ENCODE results near the gene CD38. TPM values are rescaled to one million over a fixed set of nuclear protein-coding genes. Genes with fewer than 3 reads are reported as not detected.

Gene CD38
- total RNA-seq, 1 experiment from 2014 or later, result not detected

DNA sequence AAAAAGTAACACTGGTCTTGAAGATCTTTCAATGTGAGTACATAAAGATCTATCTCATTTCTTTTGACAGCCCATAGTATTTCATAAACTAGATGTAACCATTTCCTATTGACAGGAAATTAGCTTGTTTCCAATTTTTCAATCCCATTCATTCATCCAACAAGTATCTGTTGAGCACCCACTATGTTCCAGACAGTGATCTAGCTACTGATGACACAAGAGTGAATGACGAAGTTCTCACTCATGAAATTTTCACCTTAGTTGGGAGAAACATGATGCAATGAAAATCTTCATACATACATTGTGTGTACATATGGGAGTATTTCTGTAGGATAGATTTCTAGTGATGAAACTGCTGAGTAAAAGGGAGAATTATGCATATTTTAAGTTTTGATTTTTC is 1.7 kb downstream of the CD38 start:
- Histone ChIP-seq H3K4me1 (ENCODE audit: control insufficient read depth in 1 of 2, insufficient read depth in 2 of 2, low read length in 2 of 2) (no peaks in the 10 kb centered on the region), H3K9ac (ENCODE audit: low read length) (no peak overlapping the region), H3K27ac (ENCODE audit: low read depth, low read length) (no peak overlapping the region), H3K36me3 (ENCODE audit: control insufficient read depth in 1 of 2, insufficient read depth in 2 of 2, low read length in 2 of 2) (no peaks in the 10 kb centered on the region), H3K4me2 (ENCODE audit: low read length) (no peak overlapping the region), H3K4me3 (replicated peaks in 1 of 2; ENCODE audit: low read depth in 1 of 2, low read length in 2 of 2) (no peak overlapping the region), H3K9me2 (ENCODE audit: insufficient read depth) (no peaks in the 10 kb centered on the region), H3K79me2 (ENCODE audit: insufficient read depth, low read length) (no peaks in the 10 kb centered on the region), H4K20me1 (ENCODE audit: insufficient read depth) (no peaks in the 10 kb centered on the region), H2AFZ (ENCODE audit: low read depth, low read length, poor library complexity, severe bottlenecking) (no peak overlapping the region), H3K27me3 (ENCODE audit: insufficient read depth, low read length) (peaks cover 3% of the 10 kb centered on the region; the same call in 1 of the 2 replicates), H3K9me3 (ENCODE audit: control insufficient read depth in 1 of 2, insufficient read depth in 1 of 2, low read depth in 1 of 2, low read length in 2 of 2) (no peaks in the 10 kb centered on the region)
- TF ChIP-seq REST (IDR thresholded peaks at IDR 0.05; ENCODE audit: low read depth) (no peak), CEBPB (IDR thresholded peaks at IDR 0.05; ENCODE audit: low read depth) (no peak), CBX3 (IDR thresholded peaks at IDR 0.05; ENCODE audit: low read depth) (no peak), EGR1 (IDR thresholded peaks at IDR 0.05; ENCODE audit: low read depth) (no peak), ELF1 (IDR thresholded peaks at IDR 0.05; ENCODE audit: borderline replicate concordance, low read depth) (no peak), EZH2 (IDR thresholded peaks at IDR 0.05) (no peak), CTCF (IDR thresholded peaks at IDR 0.05 in 2 of 3, conservative IDR thresholded peaks at IDR 0.05 in 1 of 3; ENCODE audit: borderline replicate concordance in 1 of 3, insufficient read depth in 1 of 3, low read depth in 2 of 3, low read length in 2 of 3) (no peak), POLR2A (IDR thresholded peaks at IDR 0.05; ENCODE audit: borderline replicate concordance, extremely low read depth, insufficient read depth, insufficient read length) (no peak), JUND (IDR thresholded peaks at IDR 0.05) (no peak), SP1 (IDR thresholded peaks at IDR 0.05; ENCODE audit: low read depth) (no peak), SIN3A (IDR thresholded peaks at IDR 0.05; ENCODE audit: low read depth) (no peak), YY1 (IDR thresholded peaks at IDR 0.05; ENCODE audit: extremely low read depth, insufficient replicate concordance, low read depth, low read length) (no peak), FOSL1 (IDR thresholded peaks at IDR 0.05; ENCODE audit: low read depth) (no peak), EZH2phosphoT487 (IDR thresholded peaks at IDR 0.05; ENCODE audit: borderline replicate concordance) (no peak), ZFX (IDR thresholded peaks at IDR 0.05) (no peak), POLR2AphosphoS5 (IDR thresholded peaks at IDR 0.05; ENCODE audit: low read depth, low read length) (no peak), ZNF274 (IDR thresholded peaks at IDR 0.05; ENCODE audit: low read depth, low read length) (no peak)
- TF ChIP-seq, protein P1, sequence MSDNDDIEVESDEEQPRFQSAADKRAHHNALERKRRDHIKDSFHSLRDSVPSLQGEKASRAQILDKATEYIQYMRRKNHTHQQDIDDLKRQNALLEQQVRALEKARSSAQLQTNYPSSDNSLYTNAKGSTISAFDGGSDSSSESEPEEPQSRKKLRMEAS (IDR thresholded peaks at IDR 0.05), result no peak
- TF ChIP-seq, protein P2, sequence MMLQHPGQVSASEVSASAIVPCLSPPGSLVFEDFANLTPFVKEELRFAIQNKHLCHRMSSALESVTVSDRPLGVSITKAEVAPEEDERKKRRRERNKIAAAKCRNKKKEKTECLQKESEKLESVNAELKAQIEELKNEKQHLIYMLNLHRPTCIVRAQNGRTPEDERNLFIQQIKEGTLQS (IDR thresholded peaks at IDR 0.05), result no peak
- TF ChIP-seq, protein P3, sequence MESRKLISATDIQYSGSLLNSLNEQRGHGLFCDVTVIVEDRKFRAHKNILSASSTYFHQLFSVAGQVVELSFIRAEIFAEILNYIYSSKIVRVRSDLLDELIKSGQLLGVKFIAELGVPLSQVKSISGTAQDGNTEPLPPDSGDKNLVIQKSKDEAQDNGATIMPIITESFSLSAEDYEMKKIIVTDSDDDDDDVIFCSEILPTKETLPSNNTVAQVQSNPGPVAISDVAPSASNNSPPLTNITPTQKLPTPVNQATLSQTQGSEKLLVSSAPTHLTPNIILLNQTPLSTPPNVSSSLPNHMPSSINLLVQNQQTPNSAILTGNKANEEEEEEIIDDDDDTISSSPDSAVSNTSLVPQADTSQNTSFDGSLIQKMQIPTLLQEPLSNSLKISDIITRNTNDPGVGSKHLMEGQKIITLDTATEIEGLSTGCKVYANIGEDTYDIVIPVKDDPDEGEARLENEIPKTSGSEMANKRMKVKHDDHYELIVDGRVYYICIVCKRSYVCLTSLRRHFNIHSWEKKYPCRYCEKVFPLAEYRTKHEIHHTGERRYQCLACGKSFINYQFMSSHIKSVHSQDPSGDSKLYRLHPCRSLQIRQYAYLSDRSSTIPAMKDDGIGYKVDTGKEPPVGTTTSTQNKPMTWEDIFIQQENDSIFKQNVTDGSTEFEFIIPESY (IDR thresholded peaks at IDR 0.05; ENCODE audit: extremely low read depth, insufficient replicate concordance, low read length), result no peak
- BruUV-seq (replicated peaks), result no TSS peak
- ATAC-seq (no peak), DNase-seq (ENCODE audit: low read depth, low spot score) (no peak)
- intact Hi-C loops (cut with micrococcal nuclease), result no loop called here
- POLR2A ChIA-PET, result no interaction called here
- CTCF ChIA-PET, result no interaction called here
- RAD21 ChIA-PET (ENCODE audit: low non-redundant PET in 1 of 2, low total read pairs in 2 of 2, uncharacterized antibody in 2 of 2, unreplicated experiment in 2 of 2), result no interaction called here

Measured in HCT116 (cell line).